ENCODE results near the gene DCUN1D1.

Gene DCUN1D1

GRCh38 chr3:182937293-182938051, 42.9 kb downstream of the DCUN1D1 start:
- Mint-ChIP-seq H3K4me1 (peaks cover 17% of the 10 kb centered on the region), H3K36me3 (ENCODE audit: low read depth) (peaks cover 10% of the 10 kb centered on the region), H3K27me3 (ENCODE audit: low read depth) (no peaks in the 10 kb centered on the region), H3K27ac (peak overlapping the region in 1 of 3 experiments; percentile 9), H3K9me3 (peaks cover 7% of the 10 kb centered on the region), H3K4me3 (no peak overlapping the region)
- TF ChIP-seq, protein P1, sequence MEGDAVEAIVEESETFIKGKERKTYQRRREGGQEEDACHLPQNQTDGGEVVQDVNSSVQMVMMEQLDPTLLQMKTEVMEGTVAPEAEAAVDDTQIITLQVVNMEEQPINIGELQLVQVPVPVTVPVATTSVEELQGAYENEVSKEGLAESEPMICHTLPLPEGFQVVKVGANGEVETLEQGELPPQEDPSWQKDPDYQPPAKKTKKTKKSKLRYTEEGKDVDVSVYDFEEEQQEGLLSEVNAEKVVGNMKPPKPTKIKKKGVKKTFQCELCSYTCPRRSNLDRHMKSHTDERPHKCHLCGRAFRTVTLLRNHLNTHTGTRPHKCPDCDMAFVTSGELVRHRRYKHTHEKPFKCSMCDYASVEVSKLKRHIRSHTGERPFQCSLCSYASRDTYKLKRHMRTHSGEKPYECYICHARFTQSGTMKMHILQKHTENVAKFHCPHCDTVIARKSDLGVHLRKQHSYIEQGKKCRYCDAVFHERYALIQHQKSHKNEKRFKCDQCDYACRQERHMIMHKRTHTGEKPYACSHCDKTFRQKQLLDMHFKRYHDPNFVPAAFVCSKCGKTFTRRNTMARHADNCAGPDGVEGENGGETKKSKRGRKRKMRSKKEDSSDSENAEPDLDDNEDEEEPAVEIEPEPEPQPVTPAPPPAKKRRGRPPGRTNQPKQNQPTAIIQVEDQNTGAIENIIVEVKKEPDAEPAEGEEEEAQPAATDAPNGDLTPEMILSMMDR (IDR thresholded peaks at IDR 0.05; ENCODE audit: unreplicated experiment in 3 of 3) = no peak

DNA sequence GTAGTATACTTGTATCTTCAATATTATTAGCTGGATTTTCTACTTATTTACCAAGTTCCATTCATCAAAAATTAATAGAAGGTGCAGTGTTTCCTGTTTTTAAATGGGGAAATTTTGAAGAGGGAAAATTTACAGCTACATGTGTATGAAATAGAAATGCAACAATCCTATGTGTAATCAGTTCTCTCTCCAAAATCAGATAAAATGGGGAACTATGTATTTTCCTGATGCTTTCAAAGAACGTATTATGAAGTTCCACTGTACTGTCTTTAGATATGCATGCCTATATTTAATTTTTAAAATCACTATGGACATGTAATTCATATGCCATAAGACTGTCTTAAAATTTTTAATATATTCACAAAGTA, 43.4 kb downstream of the DCUN1D1 start:
- Mint-ChIP-seq H3K4me1 (peaks cover 17% of the 10 kb centered on the region), H3K4me3 (no peak overlapping the region), H3K27me3 (ENCODE audit: low read depth) (no peaks in the 10 kb centered on the region), H3K36me3 (ENCODE audit: low read depth) (peaks cover 14% of the 10 kb centered on the region), H3K9me3 (peaks cover 10% of the 10 kb centered on the region), H3K27ac (peak overlapping the region; percentile 87 to 90 (median 88))
- TF ChIP-seq, protein P1 (IDR thresholded peaks at IDR 0.05; ENCODE audit: unreplicated experiment in 3 of 3) = no peak

- Mint-ChIP-seq H3K27ac (peak overlapping the region; percentile 87 to 90 (median 88)), H3K36me3 (ENCODE audit: low read depth) (peaks cover 17% of the 10 kb centered on the region), H3K4me1 (peaks cover 17% of the 10 kb centered on the region), H3K4me3 (no peak overlapping the region), H3K27me3 (ENCODE audit: low read depth) (no peaks in the 10 kb centered on the region), H3K9me3 (peaks cover 12% of the 10 kb centered on the region)
- TF ChIP-seq, protein P1 (IDR thresholded peaks at IDR 0.05; ENCODE audit: unreplicated experiment in 3 of 3) = no peak
Observed at GRCh38 chr3:182936239-182936917, 44.0 kb downstream of the DCUN1D1 start.

DNA sequence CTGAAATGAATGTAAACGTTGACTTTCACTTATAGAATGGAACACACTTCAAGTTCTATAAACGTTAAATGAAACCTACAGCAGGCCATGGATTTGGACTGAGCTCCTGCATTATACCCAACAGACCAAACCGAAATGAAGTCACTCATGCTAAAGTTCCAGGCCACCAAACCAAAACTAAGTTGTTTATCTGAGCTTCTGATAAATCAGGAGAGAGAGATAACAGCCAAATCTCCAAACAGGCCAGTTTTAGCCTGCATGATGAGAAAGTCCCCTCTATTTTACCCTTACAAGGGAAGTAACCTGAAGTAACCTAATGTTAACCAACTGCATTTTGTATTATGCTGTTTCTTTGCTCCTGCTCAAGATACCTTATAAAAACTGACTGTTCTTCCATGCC, 44.5 kb downstream of the DCUN1D1 start:
- Mint-ChIP-seq H3K4me3 (no peak overlapping the region), H3K4me1 (peaks cover 17% of the 10 kb centered on the region), H3K9me3 (peaks cover 14% of the 10 kb centered on the region), H3K36me3 (ENCODE audit: low read depth) (peaks cover 21% of the 10 kb centered on the region), H3K27me3 (ENCODE audit: low read depth) (no peaks in the 10 kb centered on the region), H3K27ac (peak overlapping the region; percentile 87 to 90 (median 88))
- TF ChIP-seq, protein P1 (IDR thresholded peaks at IDR 0.05; ENCODE audit: unreplicated experiment in 3 of 3) = no peak

DNA sequence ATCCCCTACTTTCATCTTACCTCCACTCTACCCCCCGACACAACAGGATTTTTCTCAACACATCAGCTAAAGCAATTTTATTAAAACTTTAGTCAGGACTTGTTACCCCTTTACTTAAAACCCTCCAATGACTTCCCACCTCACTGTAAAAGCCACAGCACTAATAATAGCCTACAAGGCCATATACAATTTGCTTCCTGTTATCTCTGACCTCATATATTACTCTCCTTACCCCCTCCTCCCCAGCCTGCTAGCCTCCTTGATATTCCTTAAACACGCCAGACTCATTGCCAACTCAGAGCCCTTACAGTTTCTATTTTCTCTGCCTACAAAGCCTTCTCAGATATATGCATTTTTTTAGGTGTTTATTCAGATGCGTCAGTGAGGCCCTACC, 54.4 kb downstream of the DCUN1D1 start:
- TF ChIP-seq, protein P1 (IDR thresholded peaks at IDR 0.05; ENCODE audit: unreplicated experiment in 3 of 3) = no peak
- Mint-ChIP-seq H3K9me3 (peaks cover 9% of the 10 kb centered on the region), H3K4me1 (peaks cover under 1% of the 10 kb centered on the region), H3K27me3 (ENCODE audit: low read depth) (no peaks in the 10 kb centered on the region), H3K27ac (no peak overlapping the region), H3K36me3 (ENCODE audit: low read depth) (peaks cover 19% of the 10 kb centered on the region), H3K4me3 (no peak overlapping the region)

Measured in nephron (organoid).